SW480 (cell line): ENCODE data around the gene TRIO.

ENCODE experiments used
- DNase-seq: peaks from one replicate; pipeline ENCODE4 v3.0.0-alpha.2; 2016; ENCODE audit warnings: low spot score

The TRIO gene

DNA sequence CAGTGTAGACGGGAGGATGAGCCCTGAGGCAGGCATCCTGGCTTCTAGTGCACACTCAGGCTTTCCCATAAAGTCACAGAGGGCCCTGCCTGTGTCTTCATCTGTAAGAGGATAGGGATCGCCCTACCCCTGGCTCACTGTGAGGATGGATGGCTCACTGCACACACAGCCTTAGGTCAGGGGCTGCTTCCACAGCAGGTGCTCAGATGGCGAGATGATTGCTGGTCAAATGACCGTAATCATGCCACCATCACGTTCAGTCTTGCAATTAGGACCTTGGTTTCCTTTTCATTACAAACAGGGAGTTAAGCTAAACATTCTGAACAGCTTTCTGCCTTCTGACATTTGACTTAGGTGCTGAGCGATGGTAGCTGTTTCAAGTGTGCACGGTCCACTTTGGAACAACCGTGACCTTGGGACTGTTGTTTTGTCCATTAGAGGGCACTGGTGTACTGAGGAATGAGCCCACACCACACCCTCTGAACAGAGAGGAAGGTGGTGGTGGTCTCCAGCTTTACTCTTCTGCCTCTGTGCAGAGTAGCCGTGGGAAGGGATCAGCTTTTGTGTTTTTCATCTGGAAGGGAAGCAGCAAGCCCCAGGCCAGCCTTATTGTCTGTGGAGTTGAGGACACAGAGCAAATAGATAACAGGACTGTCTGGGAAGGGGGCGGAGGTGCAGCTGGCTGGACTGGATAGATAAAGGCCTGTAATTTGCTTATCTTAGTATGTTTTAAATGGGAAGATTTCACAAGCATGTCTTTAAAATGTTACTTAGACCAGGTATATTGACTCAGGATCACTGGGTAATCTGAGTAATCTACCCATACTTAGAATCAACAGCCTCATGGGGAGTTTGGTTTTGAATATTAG is 183.1 kb downstream of the TRIO start:
- DNase-seq, result no peak

DNA sequence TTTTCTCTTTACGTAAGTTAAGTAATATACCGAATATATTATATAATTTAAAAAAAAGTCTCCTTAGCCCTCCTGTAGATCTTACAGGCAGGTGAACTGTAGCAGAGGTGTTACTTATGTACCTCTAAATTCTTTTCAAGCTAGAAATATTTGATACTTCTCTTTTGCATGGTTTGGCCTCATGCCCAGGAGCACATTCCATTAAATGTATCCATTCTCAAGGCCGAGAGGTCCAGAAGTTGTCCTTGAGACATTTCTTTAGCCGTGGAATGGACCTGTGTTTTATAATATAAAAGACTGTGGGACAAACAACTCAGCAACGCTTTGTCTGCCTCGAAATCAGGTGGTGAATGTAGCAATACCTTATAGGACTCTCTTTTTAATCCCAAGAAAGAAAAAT is 184.5 kb downstream of the TRIO start:
- no peak for DNase-seq

DNA sequence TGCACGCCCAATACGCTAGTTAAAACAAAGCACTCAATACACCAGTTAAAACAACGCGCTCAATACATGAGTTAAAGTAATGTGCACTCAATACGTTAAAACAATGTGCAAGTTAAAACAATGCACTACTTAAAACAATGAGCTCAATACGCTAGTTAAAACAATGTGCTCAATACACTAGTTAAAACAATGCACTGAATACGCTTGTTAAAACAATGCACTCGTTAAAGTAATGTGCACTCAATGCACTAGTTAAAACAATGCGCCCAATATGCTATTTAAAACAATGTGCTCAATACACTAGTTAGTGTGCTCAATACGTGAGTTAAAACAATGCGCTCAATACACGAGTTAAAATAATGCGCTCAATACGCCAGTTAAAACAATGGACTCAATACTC is 185.0 kb downstream of the TRIO start:
- DNase-seq, result no peak

DNA sequence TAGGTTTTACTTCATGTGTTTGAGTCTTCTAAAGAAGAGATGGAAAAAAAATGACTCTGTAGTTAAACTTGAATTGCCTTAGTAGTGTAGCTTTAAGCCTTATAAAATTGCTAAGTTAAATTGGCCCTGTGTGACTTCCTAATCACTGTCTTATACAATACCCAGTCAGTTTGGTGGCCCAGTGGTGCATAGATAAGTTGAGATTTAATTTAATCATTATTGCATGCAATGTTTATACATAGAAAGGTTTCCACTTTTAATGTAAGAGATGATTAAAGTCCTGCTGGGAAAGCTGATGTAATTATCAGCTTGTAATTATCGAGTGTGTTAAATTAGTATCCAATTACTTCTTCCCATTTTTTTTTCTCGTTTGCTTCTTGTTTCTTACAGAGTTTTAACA is 187.1 kb downstream of the TRIO start:
- DNase-seq, result no peak

DNA sequence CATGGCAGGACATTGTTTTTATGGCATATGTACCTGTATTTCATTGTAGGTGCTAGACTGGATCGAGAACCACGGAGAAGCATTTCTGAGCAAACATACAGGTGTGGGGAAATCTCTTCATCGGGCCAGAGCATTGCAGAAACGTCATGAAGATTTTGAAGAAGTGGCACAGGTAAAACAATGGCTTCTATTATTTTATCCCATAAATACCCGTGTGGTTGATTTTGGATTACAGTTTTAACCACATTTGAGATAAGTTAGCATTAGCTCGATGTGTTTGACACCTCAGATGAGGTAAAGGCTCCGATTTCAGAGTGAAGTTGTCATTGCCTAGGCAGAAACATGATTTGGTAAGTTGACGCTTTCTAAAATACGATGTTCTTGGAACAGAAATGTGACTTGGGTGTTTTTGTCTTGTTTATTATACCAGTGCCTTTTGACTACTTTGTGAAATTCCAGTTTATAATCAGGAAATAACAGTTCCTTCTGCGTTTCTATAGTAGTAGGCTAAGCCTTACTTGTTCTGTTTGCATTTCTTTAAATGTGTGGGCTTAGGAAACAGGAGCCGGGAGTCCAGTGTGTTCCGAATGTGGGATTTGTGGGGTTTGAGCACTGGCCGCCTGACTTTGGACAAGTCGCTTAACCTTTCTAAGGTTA is 187.7 kb downstream of the TRIO start:
- no peak for DNase-seq

DNA sequence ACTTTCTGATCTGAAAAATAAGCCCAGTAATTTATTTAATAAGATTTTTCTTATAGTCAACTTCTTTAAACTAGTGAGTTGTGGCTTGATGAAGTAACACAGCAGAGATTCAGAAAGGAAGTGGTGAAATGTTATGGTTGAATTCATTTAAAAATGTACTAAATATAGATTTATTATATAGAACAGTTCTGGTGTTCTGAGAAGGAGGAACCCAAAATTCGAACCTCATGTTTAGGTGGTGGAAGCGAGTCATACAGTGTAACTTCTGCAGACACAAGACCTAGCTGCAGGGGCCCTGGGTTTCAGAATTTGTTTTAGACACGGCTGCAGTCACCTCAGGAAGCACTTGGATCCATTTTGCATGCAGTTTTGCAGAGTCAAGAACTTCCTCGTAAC is 188.2 kb downstream of the TRIO start:
- DNase-seq, result no peak

DNA sequence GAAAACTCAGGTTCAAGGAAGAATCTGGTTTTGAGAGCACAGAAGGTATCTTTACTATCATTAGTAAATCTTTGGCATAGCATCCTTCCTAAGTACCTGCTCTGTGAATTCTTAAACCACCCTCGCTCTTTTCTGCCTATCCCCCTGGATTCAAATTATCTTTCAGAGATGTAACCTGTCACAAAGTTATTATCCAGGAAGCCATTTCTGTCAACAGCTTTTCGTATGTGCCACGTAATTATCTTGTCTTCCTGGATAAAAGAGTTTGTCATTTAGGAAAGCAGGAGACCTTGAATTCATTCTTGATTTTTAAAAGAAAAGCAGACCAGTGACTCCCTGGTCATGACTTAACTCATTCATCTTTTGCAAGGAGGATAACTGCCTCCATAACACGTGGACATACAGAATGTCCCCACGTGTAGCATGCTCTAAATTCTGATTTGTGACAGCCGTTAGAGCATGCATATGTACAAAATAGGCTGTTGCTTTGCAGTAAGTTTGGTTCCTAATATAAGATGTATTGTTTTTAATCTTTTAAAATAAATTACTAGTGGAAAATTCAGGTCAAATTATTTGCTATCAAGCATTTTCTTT is 189.0 kb downstream of the TRIO start:
- DNase-seq, result no peak

DNA sequence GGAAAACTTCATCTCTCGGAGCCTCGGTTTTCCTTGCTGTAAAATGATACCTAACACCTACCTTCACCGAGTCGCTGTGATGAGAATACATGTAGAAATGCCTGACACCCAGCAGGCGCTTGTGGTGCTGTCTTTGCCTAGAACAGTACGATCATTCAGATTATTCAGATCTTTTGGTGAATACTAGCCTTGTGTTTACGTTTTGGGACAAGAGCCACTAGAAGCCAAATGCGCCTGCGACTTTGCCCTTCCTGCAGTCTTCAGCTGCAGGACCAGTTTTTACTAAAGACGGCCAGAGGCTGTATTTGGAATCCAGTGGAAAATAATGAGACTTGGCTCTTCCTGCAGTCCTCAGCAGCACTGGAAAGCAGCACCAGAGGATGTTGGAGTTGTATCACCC is 189.6 kb downstream of the TRIO start:
- no peak for DNase-seq

DNA sequence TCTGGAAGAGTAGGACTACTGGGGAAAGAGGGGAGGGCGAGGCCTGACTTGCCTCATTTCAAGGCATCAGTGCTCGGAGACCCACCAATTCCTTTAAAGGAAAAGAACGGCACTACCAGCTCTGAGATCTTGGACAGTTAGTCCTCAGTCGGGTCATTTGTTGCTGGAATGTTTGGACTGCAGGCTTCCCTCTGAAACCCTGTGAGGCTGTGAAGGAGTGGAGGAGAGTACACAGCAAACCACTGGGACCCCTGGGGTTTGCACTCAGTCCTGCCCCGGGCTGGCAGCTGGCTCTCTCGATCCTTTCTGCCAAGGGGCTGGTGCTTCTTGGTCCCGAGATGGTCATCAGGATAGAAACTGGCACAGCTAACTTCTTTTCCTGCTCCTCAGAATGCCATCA is 194.5 kb downstream of the TRIO start:
- no peak for DNase-seq

DNA sequence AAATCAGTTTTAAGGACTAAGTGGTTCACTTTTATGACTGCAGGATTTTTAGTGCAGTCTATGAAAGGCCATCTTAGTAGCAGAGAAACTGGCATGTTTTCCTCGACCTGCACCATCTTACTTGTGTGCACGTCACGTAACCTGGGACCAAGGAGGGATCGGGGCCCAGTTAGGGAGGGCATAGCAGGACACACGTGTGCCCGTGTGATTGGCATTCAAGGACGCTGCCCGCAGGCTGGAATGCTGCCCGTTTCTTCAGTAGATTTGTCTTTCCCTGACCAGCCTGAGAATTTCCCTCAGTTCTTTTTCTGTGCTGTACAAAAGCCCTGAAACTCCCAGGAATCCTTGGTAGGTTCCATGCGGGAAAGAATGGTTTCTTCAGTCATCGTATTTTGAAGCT is 196.3 kb downstream of the TRIO start:
- DNase-seq, result no peak

DNA sequence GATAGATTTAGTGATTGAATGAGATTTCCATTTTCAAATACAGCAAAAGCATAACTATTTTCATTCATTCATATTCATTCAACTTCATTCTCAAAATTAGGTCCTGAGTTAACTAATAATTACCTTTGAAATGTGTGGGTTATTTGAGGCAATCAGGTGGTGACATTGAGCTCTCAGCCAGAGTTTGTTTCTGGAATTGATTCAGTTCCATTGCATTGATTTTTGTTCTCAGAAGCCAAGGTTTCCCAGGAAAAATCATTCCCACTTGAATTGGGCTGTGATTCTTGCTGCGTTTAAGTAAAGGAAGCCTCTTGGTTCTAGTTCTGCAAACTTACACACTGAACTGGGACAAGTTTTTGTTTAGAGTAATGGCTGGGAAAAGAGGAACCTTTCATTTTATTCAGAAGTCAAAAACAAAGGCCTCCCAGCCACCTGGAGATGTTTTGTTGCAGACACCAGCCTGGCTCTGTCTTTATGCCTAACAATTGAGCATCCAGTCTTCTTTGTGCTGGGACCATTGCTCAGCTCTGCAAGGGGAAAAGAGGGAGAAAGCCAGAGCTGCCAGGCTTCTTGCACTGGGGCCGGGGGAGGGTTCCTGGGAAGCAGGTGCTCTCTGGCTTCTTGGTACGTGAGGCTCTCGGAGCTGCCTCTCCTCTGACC is 198.6 kb downstream of the TRIO start:
- no peak for DNase-seq

DNA sequence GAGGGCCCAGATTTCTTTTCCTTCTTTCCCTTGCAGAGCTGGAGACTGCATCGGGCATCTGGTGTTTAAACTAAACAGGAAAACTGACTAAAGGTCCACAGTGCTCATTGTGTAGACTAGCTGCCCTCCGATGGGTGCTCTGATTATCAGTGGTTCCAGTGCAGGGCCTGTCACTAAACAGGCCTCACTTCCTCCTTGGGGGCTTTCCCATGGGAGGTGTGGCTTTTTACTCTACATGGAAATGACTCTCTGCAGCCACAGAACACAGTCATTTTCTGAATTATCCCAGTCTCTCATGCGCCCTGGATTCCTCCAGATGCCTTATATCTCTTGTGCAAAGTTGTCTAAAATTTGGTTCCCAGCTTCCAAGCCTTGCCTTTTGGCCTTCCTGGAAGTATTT is 199.2 kb downstream of the TRIO start:
- DNase-seq, result no peak

DNA sequence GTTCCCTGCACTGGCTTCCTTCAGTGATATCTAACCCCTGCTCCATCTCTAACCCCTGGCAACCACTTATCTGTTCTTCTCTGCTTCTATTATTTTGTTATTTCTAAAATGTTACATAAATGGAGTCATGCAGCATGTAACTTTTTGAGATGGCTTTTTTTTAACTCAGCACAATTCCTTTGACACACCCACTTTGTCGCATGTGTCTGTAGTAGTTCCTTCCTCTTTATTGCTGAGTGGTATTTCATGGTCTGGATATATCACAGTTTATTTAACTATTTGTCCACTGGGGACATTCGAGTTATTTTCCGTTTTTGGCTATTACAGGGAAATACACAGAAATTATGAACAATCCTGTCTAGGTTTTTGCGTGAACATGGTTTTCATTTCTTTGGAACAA is 200.2 kb downstream of the TRIO start:
- DNase-seq, result no peak

DNA sequence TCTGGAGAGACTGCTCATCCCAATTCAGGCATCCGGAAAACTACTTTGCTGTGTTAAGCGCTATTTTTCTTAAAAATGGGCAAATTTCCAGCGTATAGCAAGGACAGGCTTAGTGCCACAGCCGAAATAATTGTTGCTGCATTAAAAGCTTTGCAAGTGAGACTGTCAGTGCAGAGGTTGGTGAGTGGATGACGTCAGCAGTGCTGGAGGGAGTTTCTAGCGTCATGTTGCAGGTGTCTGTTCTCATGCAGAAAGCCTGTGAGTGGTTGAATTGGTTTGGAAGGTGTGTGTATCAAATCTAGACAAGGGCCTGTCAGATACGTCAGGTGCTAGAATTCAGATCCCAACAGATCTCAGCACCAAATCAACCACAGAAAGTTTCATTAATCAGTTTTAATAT is 204.4 kb downstream of the TRIO start:
- DNase-seq, result no peak

DNA sequence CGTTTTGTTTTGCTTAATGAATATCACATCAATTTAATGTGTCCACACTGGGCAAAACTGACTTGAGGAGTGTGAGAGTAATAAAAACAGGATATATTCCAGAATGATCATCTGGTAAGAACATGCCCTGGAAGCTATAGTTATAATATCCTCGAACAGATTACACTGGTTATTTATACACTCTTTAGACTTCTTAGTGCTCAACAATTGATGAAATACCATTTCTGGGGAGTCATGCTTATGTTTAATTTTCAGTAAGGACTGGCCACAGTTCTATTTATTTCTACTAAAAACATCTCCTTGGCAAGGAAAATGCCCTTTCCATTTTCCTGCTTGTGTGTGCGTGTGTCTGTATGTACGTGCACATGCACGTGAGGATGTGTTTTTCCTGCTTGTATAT is 205.0 kb downstream of the TRIO start:
- no peak for DNase-seq

DNA sequence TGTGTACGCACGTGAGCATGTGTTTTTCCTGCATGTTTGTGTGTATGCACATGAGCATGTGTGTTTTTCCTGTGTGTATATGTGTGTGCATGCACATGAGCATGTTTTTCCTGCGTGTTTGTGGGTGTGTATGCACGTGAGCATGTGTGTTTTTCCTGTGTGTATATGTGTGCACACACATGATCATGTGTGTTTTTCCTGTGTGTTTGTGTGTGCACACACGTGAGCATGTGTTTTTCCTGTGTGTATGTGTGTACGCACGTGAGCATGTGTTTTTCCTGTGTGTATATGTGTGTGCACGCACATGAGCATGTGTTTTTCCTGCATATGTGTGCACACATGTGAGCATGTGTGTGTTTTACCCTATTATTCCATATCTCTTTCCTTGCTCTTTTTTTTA is 205.9 kb downstream of the TRIO start:
- DNase-seq, result no peak

DNA sequence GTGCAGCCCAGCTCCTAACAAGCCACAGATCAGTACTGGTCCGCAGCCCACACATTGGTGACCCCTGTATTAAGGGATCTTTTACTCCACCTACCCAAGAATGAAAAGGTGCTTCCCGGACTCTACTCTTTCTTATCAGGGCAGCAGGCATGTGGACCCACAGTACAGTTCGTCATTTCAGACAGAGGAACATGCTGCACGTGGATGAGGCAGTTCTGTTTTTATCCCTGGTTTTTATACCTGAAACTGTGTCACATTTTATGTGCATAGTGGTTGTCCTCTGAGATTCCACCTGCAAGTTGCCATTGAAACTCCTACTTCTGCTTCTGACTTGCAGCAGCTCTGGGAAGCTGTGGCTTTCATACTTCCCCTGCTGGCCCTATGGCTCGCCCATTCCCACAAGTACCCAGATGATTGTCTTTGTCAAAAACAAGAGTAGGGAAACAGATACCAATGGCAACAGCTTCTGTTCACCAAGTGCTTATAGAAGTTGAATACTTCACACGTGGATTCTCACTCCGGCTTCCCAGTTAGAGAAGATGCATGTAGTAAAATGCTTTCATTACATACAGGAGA is 208.0 kb downstream of the TRIO start:
- DNase-seq, result no peak

DNA sequence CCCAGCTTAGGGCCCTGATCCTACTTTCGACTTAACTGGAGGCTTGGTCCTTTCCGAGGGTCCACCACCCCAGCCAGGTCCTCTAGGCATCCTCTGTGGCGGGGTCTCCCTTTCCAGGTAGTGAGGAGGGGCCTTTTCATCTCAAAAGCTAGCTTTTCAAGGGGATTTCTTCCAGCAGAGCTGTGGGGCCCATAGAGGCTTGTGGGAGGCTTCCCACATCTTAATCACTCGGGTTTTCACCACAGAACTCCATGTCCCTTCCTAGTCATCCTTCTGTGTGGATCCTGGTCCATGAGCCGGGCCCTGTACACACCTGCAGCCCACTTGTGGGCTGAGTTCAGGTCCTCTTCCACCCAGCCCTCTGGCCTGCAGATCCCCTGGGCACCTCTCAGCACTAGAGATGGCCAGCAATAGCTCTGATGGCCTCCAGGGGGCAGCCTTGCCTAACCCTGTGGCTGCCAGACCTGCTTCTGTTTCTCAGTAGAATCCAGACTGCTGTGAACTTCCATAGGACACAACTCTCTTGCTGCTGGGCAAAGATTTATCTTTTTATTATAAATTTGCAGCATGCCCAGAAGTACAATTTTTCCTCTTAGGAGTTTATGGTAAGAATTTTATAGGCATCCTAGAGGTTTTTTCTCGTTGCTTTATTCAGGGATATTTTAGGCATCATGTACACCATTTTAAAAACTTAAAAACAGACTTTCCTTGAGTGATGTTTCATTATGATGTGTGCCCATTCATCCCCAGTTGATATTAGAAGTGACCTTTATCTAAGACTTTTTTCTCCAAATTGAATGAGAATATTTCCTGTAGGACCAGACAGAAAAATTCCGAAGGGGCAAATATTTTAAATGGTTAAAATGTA is 208.9 kb downstream of the TRIO start:
- peak; percentile 69 for DNase-seq

DNA sequence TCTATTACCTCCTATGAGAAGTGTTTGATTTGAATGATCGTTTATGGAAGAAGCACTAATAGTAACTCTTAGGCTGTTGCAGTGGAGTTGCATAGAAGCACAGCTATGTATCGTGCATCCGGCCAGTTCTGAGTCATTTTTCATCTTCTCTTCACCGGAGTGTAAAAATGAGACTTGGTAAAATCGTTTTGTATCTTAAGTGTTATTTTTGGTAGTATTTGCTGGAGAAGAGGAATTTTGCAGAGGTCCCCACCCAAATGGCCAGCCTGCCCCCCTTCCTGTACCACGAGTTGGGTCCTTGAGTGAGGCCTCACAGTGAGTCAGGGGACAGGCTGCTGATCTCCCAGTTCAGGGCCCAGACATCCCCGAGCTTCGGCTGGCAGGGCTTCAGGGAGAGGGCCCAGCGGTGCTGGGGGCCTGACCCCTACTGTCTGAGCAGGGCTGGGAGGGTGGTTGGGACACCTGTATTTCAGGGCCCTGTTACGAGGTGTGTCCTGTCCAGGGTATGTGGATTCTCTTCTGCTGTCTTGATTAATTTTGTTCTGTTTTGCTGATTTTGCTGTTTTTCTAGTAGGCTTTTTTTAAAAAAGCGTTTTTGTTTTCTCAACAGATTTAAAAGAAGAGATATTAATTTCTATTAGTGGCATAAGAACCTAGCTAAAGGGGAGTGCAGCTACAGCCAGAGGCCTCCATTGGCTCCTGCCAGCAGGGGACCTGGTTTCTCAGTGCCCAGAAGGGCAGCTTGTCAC is 210.8 kb downstream of the TRIO start:
- DNase-seq, result no peak

DNA sequence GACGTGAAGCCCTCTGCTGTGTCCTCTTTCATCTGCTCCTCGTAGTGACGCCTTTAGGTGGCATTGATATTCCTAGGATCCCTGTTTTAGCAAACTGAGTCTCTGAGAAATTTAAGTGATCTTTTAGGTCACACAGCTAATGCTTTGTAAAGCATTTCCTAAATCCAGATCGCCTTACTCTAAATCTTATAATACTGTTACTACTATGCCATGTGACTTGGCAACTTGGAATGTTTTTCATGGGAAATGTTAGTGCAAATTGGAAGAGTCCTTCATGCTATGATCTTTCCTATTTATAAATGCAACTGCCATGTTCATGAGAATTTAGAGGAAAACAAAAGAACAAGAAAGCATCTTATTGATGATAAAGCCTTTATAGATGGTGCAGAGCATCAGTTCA is 212.2 kb downstream of the TRIO start:
- DNase-seq, result no peak

DNA sequence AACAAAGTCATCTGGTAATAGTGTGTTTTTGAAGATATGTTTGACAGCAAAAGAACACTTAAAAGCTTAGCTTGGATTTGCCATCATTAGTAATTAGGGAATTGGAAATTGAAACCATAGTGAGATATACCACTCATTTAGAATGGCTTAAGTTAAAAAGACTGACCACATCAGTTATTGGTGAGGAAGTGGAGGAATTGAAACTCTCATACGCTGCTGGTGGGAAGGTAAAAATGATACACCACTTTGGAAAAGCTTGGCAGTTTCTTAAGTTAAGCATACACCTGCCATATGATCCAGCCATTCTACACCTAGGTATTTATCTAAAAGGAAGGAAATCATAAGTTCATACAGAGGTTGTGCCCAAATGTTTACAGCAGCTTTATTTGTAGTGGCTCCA is 213.2 kb downstream of the TRIO start:
- no peak for DNase-seq
